ENCODE data around the gene HMGXB4. TPM values are rescaled to one million over a fixed set of nuclear protein-coding genes. Genes with fewer than 3 reads are reported as not detected.

The HMGXB4 gene
- total and polyA plus RNA-seq, 2 of the 13 experiments (the other 11 are each of a cell fraction or from before 2014, with no cell fraction given), result 13.9 to 16.3 TPM

DNA sequence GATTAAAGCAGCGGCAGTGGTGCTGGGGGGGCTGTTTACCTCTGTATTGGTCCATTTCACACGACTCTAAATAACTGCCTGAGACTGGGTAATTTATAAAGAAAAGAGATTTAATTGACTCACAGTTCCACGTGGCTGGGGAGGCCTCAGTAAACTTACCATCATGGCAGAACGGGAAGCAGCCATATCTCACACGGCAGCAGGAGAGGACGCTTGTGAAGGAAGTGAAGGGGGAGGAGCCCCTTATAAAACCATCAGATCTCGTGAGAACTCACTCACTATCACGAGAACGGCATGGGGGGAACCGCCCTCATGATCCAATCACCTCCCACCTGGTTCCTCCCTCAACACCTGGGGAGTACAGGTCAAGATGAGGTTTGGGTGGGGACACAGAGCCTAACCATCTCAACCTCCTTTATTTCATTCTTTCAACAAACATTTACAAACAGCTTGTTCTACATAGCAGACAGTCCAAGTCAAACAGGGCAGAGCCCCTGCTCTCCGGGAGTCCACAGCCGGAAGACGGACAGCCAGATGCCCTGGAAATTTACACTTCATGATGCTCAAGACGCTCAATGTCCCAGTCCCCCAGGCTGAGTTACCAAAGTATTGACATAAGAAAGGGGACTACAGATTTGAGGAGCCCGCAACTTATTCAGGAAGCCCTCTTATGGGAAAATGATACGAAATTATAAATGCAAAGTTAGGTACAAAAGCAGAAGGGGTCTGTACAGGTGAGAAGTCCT, 26.3 kb upstream of the HMGXB4 start (continued):
- TF ChIP-seq, protein P1, sequence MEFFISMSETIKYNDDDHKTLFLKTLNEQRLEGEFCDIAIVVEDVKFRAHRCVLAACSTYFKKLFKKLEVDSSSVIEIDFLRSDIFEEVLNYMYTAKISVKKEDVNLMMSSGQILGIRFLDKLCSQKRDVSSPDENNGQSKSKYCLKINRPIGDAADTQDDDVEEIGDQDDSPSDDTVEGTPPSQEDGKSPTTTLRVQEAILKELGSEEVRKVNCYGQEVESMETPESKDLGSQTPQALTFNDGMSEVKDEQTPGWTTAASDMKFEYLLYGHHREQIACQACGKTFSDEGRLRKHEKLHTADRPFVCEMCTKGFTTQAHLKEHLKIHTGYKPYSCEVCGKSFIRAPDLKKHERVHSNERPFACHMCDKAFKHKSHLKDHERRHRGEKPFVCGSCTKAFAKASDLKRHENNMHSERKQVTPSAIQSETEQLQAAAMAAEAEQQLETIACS (CRISPR knock-in tag; IDR thresholded peaks at IDR 0.05), result no peak
- TF ChIP-seq GATAD2A (CRISPR knock-in tag; IDR thresholded peaks at IDR 0.05) (0 out of 2 replicates have a peak, but pooled peaks have one; percentile 10), GFI1 (CRISPR knock-in tag; IDR thresholded peaks at IDR 0.05; ENCODE audit: borderline replicate concordance) (no peak), TRIM24 (CRISPR knock-in tag; IDR thresholded peaks at IDR 0.05) (no peak), ZFY (CRISPR knock-in tag; IDR thresholded peaks at IDR 0.05) (peak; percentile 34; the same call in 1 of the 2 replicates), ZNF124 (CRISPR knock-in tag; IDR thresholded peaks at IDR 0.05) (no peak), HIVEP1 (CRISPR knock-in tag; IDR thresholded peaks at IDR 0.05) (no peak), ZNF256 (CRISPR knock-in tag; conservative IDR thresholded peaks at IDR 0.05) (no peak)
- TF ChIP-seq, protein P2, sequence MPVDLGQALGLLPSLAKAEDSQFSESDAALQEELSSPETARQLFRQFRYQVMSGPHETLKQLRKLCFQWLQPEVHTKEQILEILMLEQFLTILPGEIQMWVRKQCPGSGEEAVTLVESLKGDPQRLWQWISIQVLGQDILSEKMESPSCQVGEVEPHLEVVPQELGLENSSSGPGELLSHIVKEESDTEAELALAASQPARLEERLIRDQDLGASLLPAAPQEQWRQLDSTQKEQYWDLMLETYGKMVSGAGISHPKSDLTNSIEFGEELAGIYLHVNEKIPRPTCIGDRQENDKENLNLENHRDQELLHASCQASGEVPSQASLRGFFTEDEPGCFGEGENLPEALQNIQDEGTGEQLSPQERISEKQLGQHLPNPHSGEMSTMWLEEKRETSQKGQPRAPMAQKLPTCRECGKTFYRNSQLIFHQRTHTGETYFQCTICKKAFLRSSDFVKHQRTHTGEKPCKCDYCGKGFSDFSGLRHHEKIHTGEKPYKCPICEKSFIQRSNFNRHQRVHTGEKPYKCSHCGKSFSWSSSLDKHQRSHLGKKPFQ (CRISPR knock-in tag; IDR thresholded peaks at IDR 0.05; ENCODE audit: insufficient replicate concordance), result no peak
- TF ChIP-seq, protein P3, sequence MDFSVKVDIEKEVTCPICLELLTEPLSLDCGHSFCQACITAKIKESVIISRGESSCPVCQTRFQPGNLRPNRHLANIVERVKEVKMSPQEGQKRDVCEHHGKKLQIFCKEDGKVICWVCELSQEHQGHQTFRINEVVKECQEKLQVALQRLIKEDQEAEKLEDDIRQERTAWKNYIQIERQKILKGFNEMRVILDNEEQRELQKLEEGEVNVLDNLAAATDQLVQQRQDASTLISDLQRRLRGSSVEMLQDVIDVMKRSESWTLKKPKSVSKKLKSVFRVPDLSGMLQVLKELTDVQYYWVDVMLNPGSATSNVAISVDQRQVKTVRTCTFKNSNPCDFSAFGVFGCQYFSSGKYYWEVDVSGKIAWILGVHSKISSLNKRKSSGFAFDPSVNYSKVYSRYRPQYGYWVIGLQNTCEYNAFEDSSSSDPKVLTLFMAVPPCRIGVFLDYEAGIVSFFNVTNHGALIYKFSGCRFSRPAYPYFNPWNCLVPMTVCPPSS (IDR thresholded peaks at IDR 0.05), result no peak
- TF ChIP-seq, protein P4, sequence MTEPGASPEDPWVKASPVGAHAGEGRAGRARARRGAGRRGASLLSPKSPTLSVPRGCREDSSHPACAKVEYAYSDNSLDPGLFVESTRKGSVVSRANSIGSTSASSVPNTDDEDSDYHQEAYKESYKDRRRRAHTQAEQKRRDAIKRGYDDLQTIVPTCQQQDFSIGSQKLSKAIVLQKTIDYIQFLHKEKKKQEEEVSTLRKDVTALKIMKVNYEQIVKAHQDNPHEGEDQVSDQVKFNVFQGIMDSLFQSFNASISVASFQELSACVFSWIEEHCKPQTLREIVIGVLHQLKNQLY (CRISPR knock-in tag; IDR thresholded peaks at IDR 0.05), result no peak
- TF ChIP-seq, protein P5, sequence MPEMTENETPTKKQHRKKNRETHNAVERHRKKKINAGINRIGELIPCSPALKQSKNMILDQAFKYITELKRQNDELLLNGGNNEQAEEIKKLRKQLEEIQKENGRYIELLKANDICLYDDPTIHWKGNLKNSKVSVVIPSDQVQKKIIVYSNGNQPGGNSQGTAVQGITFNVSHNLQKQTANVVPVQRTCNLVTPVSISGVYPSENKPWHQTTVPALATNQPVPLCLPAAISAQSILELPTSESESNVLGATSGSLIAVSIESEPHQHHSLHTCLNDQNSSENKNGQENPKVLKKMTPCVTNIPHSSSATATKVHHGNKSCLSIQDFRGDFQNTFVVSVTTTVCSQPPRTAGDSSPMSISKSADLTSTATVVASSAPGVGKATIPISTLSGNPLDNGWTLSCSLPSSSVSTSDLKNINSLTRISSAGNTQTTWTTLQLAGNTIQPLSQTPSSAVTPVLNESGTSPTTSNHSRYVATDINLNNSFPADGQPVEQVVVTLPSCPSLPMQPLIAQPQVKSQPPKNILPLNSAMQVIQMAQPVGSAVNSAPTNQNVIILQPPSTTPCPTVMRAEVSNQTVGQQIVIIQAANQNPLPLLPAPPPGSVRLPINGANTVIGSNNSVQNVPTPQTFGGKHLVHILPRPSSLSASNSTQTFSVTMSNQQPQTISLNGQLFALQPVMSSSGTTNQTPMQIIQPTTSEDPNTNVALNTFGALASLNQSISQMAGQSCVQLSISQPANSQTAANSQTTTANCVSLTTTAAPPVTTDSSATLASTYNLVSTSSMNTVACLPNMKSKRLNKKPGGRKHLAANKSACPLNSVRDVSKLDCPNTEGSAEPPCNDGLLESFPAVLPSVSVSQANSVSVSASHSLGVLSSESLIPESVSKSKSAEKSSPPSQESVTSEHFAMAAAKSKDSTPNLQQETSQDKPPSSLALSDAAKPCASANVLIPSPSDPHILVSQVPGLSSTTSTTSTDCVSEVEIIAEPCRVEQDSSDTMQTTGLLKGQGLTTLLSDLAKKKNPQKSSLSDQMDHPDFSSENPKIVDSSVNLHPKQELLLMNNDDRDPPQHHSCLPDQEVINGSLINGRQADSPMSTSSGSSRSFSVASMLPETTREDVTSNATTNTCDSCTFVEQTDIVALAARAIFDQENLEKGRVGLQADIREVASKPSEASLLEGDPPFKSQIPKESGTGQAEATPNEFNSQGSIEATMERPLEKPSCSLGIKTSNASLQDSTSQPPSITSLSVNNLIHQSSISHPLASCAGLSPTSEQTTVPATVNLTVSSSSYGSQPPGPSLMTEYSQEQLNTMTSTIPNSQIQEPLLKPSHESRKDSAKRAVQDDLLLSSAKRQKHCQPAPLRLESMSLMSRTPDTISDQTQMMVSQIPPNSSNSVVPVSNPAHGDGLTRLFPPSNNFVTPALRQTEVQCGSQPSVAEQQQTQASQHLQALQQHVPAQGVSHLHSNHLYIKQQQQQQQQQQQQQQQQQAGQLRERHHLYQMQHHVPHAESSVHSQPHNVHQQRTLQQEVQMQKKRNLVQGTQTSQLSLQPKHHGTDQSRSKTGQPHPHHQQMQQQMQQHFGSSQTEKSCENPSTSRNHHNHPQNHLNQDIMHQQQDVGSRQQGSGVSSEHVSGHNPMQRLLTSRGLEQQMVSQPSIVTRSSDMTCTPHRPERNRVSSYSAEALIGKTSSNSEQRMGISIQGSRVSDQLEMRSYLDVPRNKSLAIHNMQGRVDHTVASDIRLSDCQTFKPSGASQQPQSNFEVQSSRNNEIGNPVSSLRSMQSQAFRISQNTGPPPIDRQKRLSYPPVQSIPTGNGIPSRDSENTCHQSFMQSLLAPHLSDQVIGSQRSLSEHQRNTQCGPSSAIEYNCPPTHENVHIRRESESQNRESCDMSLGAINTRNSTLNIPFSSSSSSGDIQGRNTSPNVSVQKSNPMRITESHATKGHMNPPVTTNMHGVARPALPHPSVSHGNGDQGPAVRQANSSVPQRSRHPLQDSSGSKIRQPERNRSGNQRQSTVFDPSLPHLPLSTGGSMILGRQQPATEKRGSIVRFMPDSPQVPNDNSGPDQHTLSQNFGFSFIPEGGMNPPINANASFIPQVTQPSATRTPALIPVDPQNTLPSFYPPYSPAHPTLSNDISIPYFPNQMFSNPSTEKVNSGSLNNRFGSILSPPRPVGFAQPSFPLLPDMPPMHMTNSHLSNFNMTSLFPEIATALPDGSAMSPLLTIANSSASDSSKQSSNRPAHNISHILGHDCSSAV (CRISPR knock-in tag; IDR thresholded peaks at IDR 0.05; ENCODE audit: borderline replicate concordance), result no peak
- TF ChIP-seq, protein P6, sequence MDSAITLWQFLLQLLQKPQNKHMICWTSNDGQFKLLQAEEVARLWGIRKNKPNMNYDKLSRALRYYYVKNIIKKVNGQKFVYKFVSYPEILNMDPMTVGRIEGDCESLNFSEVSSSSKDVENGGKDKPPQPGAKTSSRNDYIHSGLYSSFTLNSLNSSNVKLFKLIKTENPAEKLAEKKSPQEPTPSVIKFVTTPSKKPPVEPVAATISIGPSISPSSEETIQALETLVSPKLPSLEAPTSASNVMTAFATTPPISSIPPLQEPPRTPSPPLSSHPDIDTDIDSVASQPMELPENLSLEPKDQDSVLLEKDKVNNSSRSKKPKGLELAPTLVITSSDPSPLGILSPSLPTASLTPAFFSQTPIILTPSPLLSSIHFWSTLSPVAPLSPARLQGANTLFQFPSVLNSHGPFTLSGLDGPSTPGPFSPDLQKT (CRISPR knock-in tag; IDR thresholded peaks at IDR 0.05; ENCODE audit: borderline replicate concordance), result no peak

Measured in HepG2 (cell line).